ENCODE measurements around the gene PPCS.
"Not testable (repeated sequence)": the region's sequence is repeated elsewhere in the genome, so short reads cannot be mapped to it uniquely, and the experiment has no call there.

The PPCS gene

GRCh38 chr1:42476605-42477004 lies 20.3 kb downstream of the PPCS start:
- DNase-seq: no peak
- Histone ChIP-seq H3K4me1 (ENCODE audit: control insufficient read depth, insufficient read depth, low read length, poor library complexity, severe bottlenecking) (no peaks in the 10 kb centered on the region), H3K36me3 (ENCODE audit: control insufficient read depth, insufficient read depth, low read length) (no peaks in the 10 kb centered on the region), H3K27ac (ENCODE audit: insufficient read depth, low read length, poor library complexity, severe bottlenecking) (no peak overlapping the region), H3K27me3 (replicated peaks; ENCODE audit: control insufficient read depth, insufficient read depth, low read length, poor library complexity, severe bottlenecking) (no peaks in the 10 kb centered on the region), H3K9me3 (ENCODE audit: control insufficient read depth, low read length) (no peaks in the 10 kb centered on the region), H3K4me3 (ENCODE audit: insufficient read depth, low read depth, low read length, poor library complexity, severe bottlenecking) (no peak overlapping the region)

- not testable (repeated sequence) for H3K27ac ChIP-seq (ENCODE audit: insufficient read depth, low read length, poor library complexity, severe bottlenecking); H3K27me3 ChIP-seq (replicated peaks; ENCODE audit: control insufficient read depth, insufficient read depth, low read length, poor library complexity, severe bottlenecking); H3K9me3 ChIP-seq (ENCODE audit: control insufficient read depth, low read length); H3K36me3 ChIP-seq (ENCODE audit: control insufficient read depth, insufficient read depth, low read length); H3K4me1 ChIP-seq (ENCODE audit: control insufficient read depth, insufficient read depth, low read length, poor library complexity, severe bottlenecking); DNase-seq; H3K4me3 ChIP-seq (ENCODE audit: insufficient read depth, low read depth, low read length, poor library complexity, severe bottlenecking)
Observed at GRCh38 chr1:42477354-42477753, 21.0 kb downstream of the PPCS start.

DNA sequence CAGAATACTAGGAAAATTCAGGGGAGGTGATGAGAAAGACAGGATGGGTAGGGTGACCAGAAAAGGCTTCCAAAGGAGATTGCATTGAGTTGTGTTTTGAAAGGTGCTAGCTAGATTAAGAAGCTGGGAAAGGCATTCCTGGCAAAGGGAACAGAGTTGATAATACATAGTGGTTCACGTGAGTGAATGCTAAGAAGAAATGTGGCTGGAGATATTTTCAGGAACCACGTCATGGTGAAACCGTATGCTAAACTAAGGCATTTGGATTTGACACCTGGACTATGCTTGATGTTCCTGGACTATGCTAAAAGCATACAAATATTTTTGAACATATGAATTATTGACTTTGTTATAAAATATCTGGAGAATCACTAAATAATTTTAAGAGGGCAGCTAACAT lies 21.4 kb downstream of the PPCS start:
- no peak overlapping the region for H3K4me3 ChIP-seq (ENCODE audit: insufficient read depth, low read depth, low read length, poor library complexity, severe bottlenecking)
- DNase-seq: no peak
- H3K9me3 ChIP-seq (ENCODE audit: control insufficient read depth, low read length): no peaks in the 10 kb centered on the region
- no peak overlapping the region for H3K27ac ChIP-seq (ENCODE audit: insufficient read depth, low read length, poor library complexity, severe bottlenecking)
- no peaks in the 10 kb centered on the region for H3K27me3 ChIP-seq (replicated peaks; ENCODE audit: control insufficient read depth, insufficient read depth, low read length, poor library complexity, severe bottlenecking)
- no peaks in the 10 kb centered on the region for H3K36me3 ChIP-seq (ENCODE audit: control insufficient read depth, insufficient read depth, low read length)
- H3K4me1 ChIP-seq (ENCODE audit: control insufficient read depth, insufficient read depth, low read length, poor library complexity, severe bottlenecking): no peaks in the 10 kb centered on the region

GRCh38 chr1:42479621-42480020 lies 23.3 kb downstream of the PPCS start:
- Histone ChIP-seq H3K4me1 (ENCODE audit: control insufficient read depth, insufficient read depth, low read length, poor library complexity, severe bottlenecking) (no peaks in the 10 kb centered on the region), H3K4me3 (ENCODE audit: insufficient read depth, low read depth, low read length, poor library complexity, severe bottlenecking) (no peak overlapping the region), H3K36me3 (ENCODE audit: control insufficient read depth, insufficient read depth, low read length) (no peaks in the 10 kb centered on the region), H3K27me3 (replicated peaks; ENCODE audit: control insufficient read depth, insufficient read depth, low read length, poor library complexity, severe bottlenecking) (no peaks in the 10 kb centered on the region), H3K9me3 (ENCODE audit: control insufficient read depth, low read length) (no peaks in the 10 kb centered on the region), H3K27ac (ENCODE audit: insufficient read depth, low read length, poor library complexity, severe bottlenecking) (no peak overlapping the region)
- DNase-seq: no peak

DNA sequence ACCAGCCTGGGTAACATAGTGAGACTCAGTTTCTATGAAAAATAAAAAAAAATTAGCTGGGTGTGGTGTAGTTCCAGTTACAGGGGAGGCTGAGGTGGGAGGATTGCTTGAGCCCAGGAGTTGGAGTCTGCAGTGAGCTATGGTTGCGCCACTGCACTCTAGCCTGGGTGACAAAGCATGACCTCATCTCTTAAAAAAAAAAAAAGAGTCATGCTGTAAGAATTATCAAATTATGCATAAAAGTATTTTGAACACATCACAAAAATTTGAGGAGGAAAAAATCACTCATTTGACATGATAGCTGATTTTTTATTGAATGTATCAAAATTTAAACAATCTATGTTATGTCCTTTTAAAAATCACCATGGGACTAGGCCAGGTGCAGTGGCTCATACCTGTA lies 24.6 kb downstream of the PPCS start:
- DNase-seq: no peak

GRCh38 chr1:42482635-42483153 lies 26.4 kb downstream of the PPCS start:
- no peak overlapping the region for H3K4me3 ChIP-seq (ENCODE audit: insufficient read depth, low read depth, low read length, poor library complexity, severe bottlenecking)

More for the DNA sequence above, 24.6 kb downstream of the PPCS start:
- no peaks in the 10 kb centered on the region for H3K4me1 ChIP-seq (ENCODE audit: control insufficient read depth, insufficient read depth, low read length, poor library complexity, severe bottlenecking)
- no peak overlapping the region for H3K4me3 ChIP-seq (ENCODE audit: insufficient read depth, low read depth, low read length, poor library complexity, severe bottlenecking)
- no peaks in the 10 kb centered on the region for H3K27me3 ChIP-seq (replicated peaks; ENCODE audit: control insufficient read depth, insufficient read depth, low read length, poor library complexity, severe bottlenecking)
- H3K27ac ChIP-seq (ENCODE audit: insufficient read depth, low read length, poor library complexity, severe bottlenecking): no peak overlapping the region
- H3K9me3 ChIP-seq (ENCODE audit: control insufficient read depth, low read length): no peaks in the 10 kb centered on the region
- H3K36me3 ChIP-seq (ENCODE audit: control insufficient read depth, insufficient read depth, low read length): no peaks in the 10 kb centered on the region

GRCh38 chr1:42484382-42484781 lies 28.0 kb downstream of the PPCS start:
- Histone ChIP-seq H3K27ac (ENCODE audit: insufficient read depth, low read length, poor library complexity, severe bottlenecking) (no peak overlapping the region), H3K4me3 (ENCODE audit: insufficient read depth, low read depth, low read length, poor library complexity, severe bottlenecking) (no peak overlapping the region), H3K9me3 (ENCODE audit: control insufficient read depth, low read length) (no peaks in the 10 kb centered on the region), H3K36me3 (ENCODE audit: control insufficient read depth, insufficient read depth, low read length) (no peaks in the 10 kb centered on the region), H3K4me1 (ENCODE audit: control insufficient read depth, insufficient read depth, low read length, poor library complexity, severe bottlenecking) (no peaks in the 10 kb centered on the region), H3K27me3 (replicated peaks; ENCODE audit: control insufficient read depth, insufficient read depth, low read length, poor library complexity, severe bottlenecking) (no peaks in the 10 kb centered on the region)
- no peak for DNase-seq

More at GRCh38 chr1:42482635-42483153, 26.4 kb downstream of the PPCS start:
- no peaks in the 10 kb centered on the region for H3K4me1 ChIP-seq (ENCODE audit: control insufficient read depth, insufficient read depth, low read length, poor library complexity, severe bottlenecking)
- no peak overlapping the region for H3K27ac ChIP-seq (ENCODE audit: insufficient read depth, low read length, poor library complexity, severe bottlenecking)
- H3K36me3 ChIP-seq (ENCODE audit: control insufficient read depth, insufficient read depth, low read length): no peaks in the 10 kb centered on the region
- no peaks in the 10 kb centered on the region for H3K9me3 ChIP-seq (ENCODE audit: control insufficient read depth, low read length)
- no peaks in the 10 kb centered on the region for H3K27me3 ChIP-seq (replicated peaks; ENCODE audit: control insufficient read depth, insufficient read depth, low read length, poor library complexity, severe bottlenecking)
- no peak for DNase-seq

DNA sequence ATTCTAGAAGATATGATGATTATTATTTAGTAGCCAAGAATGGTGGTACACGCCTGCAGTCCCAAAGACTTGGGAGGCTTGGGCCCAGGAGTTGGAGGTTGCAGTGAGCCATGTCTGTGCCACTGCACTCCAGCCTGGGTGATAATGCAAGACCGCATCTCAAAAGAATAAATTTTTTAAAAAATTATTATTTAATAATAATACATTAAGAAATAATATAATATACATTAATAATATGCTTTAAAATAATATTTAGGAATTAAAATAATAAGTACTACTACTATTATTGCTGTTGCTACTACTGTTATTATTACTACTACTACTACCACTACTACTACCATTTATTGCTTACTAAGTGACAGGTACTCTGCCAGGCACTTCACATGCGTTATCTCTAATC lies 33.9 kb downstream of the PPCS start:
- H3K4me3 ChIP-seq (ENCODE audit: insufficient read depth, low read depth, low read length, poor library complexity, severe bottlenecking): no peak overlapping the region
- H3K4me1 ChIP-seq (ENCODE audit: control insufficient read depth, insufficient read depth, low read length, poor library complexity, severe bottlenecking): no peaks in the 10 kb centered on the region
- H3K9me3 ChIP-seq (ENCODE audit: control insufficient read depth, low read length): no peaks in the 10 kb centered on the region
- H3K27ac ChIP-seq (ENCODE audit: insufficient read depth, low read length, poor library complexity, severe bottlenecking): no peak overlapping the region
- no peaks in the 10 kb centered on the region for H3K27me3 ChIP-seq (replicated peaks; ENCODE audit: control insufficient read depth, insufficient read depth, low read length, poor library complexity, severe bottlenecking)
- no peaks in the 10 kb centered on the region for H3K36me3 ChIP-seq (ENCODE audit: control insufficient read depth, insufficient read depth, low read length)
- DNase-seq: no peak

DNA sequence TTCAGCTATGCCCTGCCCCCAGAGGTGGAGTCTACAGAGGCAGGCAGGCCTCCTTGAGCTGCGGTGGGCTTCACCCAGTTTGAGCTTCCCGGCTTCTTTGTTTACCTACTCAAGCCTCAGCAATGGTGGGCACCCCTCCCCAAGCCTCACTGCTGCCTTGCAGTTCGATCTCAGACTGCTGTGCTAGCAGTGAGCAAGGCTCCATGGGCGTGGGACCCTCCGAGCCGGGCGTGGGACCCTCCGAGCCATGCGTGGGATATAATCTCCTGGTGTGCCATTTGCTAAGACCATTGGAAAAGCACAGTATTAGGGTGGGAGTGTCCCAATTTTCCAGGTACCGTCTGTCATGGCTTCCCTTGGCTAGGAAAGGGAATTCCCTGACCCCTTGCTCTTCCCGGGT lies 45.7 kb downstream of the PPCS start:
- not testable (repeated sequence) for H3K9me3 ChIP-seq (ENCODE audit: control insufficient read depth, low read length); H3K27me3 ChIP-seq (replicated peaks; ENCODE audit: control insufficient read depth, insufficient read depth, low read length, poor library complexity, severe bottlenecking); DNase-seq; H3K4me1 ChIP-seq (ENCODE audit: control insufficient read depth, insufficient read depth, low read length, poor library complexity, severe bottlenecking); H3K27ac ChIP-seq (ENCODE audit: insufficient read depth, low read length, poor library complexity, severe bottlenecking); H3K36me3 ChIP-seq (ENCODE audit: control insufficient read depth, insufficient read depth, low read length); H3K4me3 ChIP-seq (ENCODE audit: insufficient read depth, low read depth, low read length, poor library complexity, severe bottlenecking)

GRCh38 chr1:42504535-42505128 lies 48.3 kb downstream of the PPCS start:
- no peak overlapping the region for H3K27ac ChIP-seq (ENCODE audit: insufficient read depth, low read length, poor library complexity, severe bottlenecking)
- no peak for DNase-seq
- H3K36me3 ChIP-seq (ENCODE audit: control insufficient read depth, insufficient read depth, low read length): no peaks in the 10 kb centered on the region
- no peaks in the 10 kb centered on the region for H3K4me1 ChIP-seq (ENCODE audit: control insufficient read depth, insufficient read depth, low read length, poor library complexity, severe bottlenecking)
- H3K27me3 ChIP-seq (replicated peaks; ENCODE audit: control insufficient read depth, insufficient read depth, low read length, poor library complexity, severe bottlenecking): no peaks in the 10 kb centered on the region
- H3K9me3 ChIP-seq (ENCODE audit: control insufficient read depth, low read length): no peaks in the 10 kb centered on the region
- H3K4me3 ChIP-seq (ENCODE audit: insufficient read depth, low read depth, low read length, poor library complexity, severe bottlenecking): no peak overlapping the region

All from effector memory CD4-positive, alpha-beta T cell (primary cell).